Measurements from ENCODE around the gene SMURF1. TPM values are rescaled to one million over a fixed set of nuclear protein-coding genes. Genes with fewer than 3 reads are reported as not detected.
"Not testable (repeated sequence)": the region's sequence is repeated elsewhere in the genome, so short reads cannot be mapped to it uniquely, and the experiment has no call there.

Gene SMURF1
- total and polyA plus RNA-seq, 4 donors: 2.9 to 16.8 (median 5.9) TPM

GRCh38 chr7:99163669-99164068 lies 19.8 kb upstream of the SMURF1 start:
- H3K27me3 ChIP-seq (ENCODE audit: control insufficient read depth in 4 of 4, insufficient read depth in 4 of 4, low read length in 3 of 4); H3K9ac ChIP-seq (ENCODE audit: low read depth in 1 of 2, low read length in 2 of 2); H3K27ac ChIP-seq (ENCODE audit: low read depth in 1 of 2, low read length in 2 of 2); DNase-seq (ENCODE audit: low spot score); H3K4me3 ChIP-seq (ENCODE audit: low read depth in 1 of 3, low read length in 3 of 3); H3K36me3 ChIP-seq (ENCODE audit: control insufficient read depth in 4 of 4, insufficient read depth in 3 of 4, low read depth in 1 of 4, low read length in 3 of 4); H3K9me3 ChIP-seq (ENCODE audit: control insufficient read depth in 4 of 4, low read length in 3 of 4); H3K4me1 ChIP-seq (ENCODE audit: control insufficient read depth in 4 of 4, insufficient read depth in 4 of 4, low read length in 3 of 4): not testable (repeated sequence)
- 92% methylated on average over 4 of the region's 4 CpGs for WGBS

GRCh38 chr7:99156649-99157048 lies 12.7 kb upstream of the SMURF1 start:
- no peak for DNase-seq (ENCODE audit: low spot score)
- Histone ChIP-seq H3K36me3 (ENCODE audit: control insufficient read depth in 4 of 4, insufficient read depth in 3 of 4, low read depth in 1 of 4, low read length in 3 of 4) (peaks cover 0 to 1% (median 0%) of the 10 kb centered on the region in 4 donors), H3K9me3 (ENCODE audit: control insufficient read depth in 4 of 4, low read length in 3 of 4) (no peaks in the 10 kb centered on the region), H3K9ac (ENCODE audit: low read depth in 1 of 2, low read length in 2 of 2) (no peak overlapping the region), H3K27ac (ENCODE audit: low read depth in 1 of 2, low read length in 2 of 2) (no peak overlapping the region), H3K4me3 (ENCODE audit: low read depth in 1 of 3, low read length in 3 of 3) (no peak overlapping the region), H3K27me3 (ENCODE audit: control insufficient read depth in 4 of 4, insufficient read depth in 4 of 4, low read length in 3 of 4) (no peaks in the 10 kb centered on the region), H3K4me1 (ENCODE audit: control insufficient read depth in 4 of 4, insufficient read depth in 4 of 4, low read length in 3 of 4) (no peaks in the 10 kb centered on the region)
- TF ChIP-seq YY1 (IDR thresholded peaks at IDR 0.05) (no peak), JUND (IDR thresholded peaks at IDR 0.05) (no peak)

GRCh38 chr7:99155211-99155610 lies 11.3 kb upstream of the SMURF1 start:
- no peak for TF ChIP-seq RAD21 (IDR thresholded peaks at IDR 0.05)
- no peak for TF ChIP-seq HNF4G (IDR thresholded peaks at IDR 0.05)
- no peak for TF ChIP-seq EGR1 (IDR thresholded peaks at IDR 0.05; ENCODE audit: low read depth in 2 of 2)
- no peak for TF ChIP-seq MAX (IDR thresholded peaks at IDR 0.05)
- no peak for TF ChIP-seq RXRA (IDR thresholded peaks at IDR 0.05)
- TF ChIP-seq REST (IDR thresholded peaks at IDR 0.05): no peak
- no peak for TF ChIP-seq YY1 (IDR thresholded peaks at IDR 0.05)
- no peak for TF ChIP-seq ZBTB33 (IDR thresholded peaks at IDR 0.05)
- TF ChIP-seq TAF1 (conservative IDR thresholded peaks at IDR 0.05): no peak
- TF ChIP-seq JUND (IDR thresholded peaks at IDR 0.05): no peak

More at GRCh38 chr7:99155211-99155610, 11.3 kb upstream of the SMURF1 start:
- Histone ChIP-seq H3K9me3 (ENCODE audit: control insufficient read depth in 4 of 4, low read length in 3 of 4) (no peaks in the 10 kb centered on the region), H3K36me3 (ENCODE audit: control insufficient read depth in 4 of 4, insufficient read depth in 3 of 4, low read depth in 1 of 4, low read length in 3 of 4) (peaks cover 0 to 1% (median 0%) of the 10 kb centered on the region in 4 donors), H3K4me1 (ENCODE audit: control insufficient read depth in 4 of 4, insufficient read depth in 4 of 4, low read length in 3 of 4) (no peaks in the 10 kb centered on the region), H3K27me3 (ENCODE audit: control insufficient read depth in 4 of 4, insufficient read depth in 4 of 4, low read length in 3 of 4) (no peaks in the 10 kb centered on the region), H3K4me3 (ENCODE audit: low read depth in 1 of 3, low read length in 3 of 3) (no peak overlapping the region), H3K27ac (ENCODE audit: low read depth in 1 of 2, low read length in 2 of 2) (no peak overlapping the region), H3K9ac (ENCODE audit: low read depth in 1 of 2, low read length in 2 of 2) (no peak overlapping the region)
- WGBS: 67% methylated on average over 1 of the region's 1 CpG
- DNase-seq (ENCODE audit: low spot score): no peak
